HT-29 (cell line): ENCODE measurements around the gene HOXA1. TPM values are rescaled to one million over a fixed set of nuclear protein-coding genes. Genes with fewer than 3 reads are reported as not detected.

Experiments
- DNase-seq: peaks from one replicate; pipeline ENCODE4 v3.0.0-alpha.2; 2015; ENCODE audit warnings: low spot score
- total RNA-seq: library from RNA; depleted of rRNA; stranded (reverse); fragments of >200 nt; shearing (Covaris generic); gene quantifications from 2 replicates; pipeline ENCODE4 v1.2.3, GENCODE V29; 2014

HOXA1 gene
- total RNA-seq, 1 experiment from 2014 or later: 3.9 TPM

- DNase-seq: peak; percentile 32
These were observed 9.7 kb upstream of the HOXA1 start for GRCh38 chr7:27105301-27106031.

GRCh38 chr7:27104341-27105058, 8.7 kb upstream of the HOXA1 start:
- peak; percentile 37 for DNase-seq

- peak; percentile 74 for DNase-seq
These were observed 7.9 kb upstream of the HOXA1 start for GRCh38 chr7:27103489-27104226.

GRCh38 chr7:27102581-27103442, 7.0 kb upstream of the HOXA1 start, which contains the start of gene HOXA2:
Gene HOXA2 (minus strand): TSS chr7:27102683. CDS start chr7:27102500, 183 bp downstream.
- peak; percentile 62 for DNase-seq

- no peak for DNase-seq
These were observed 6.3 kb upstream of the HOXA1 start for GRCh38 chr7:27101957-27102580.

- peak; percentile 42 for DNase-seq
These were observed 5.6 kb upstream of the HOXA1 start for GRCh38 chr7:27101171-27101956.

- DNase-seq: peak; percentile 39
These were observed 4.9 kb upstream of the HOXA1 start for GRCh38 chr7:27100694-27101170.

- peak; percentile 33 for DNase-seq
These were observed 3.9 kb upstream of the HOXA1 start for GRCh38 chr7:27099453-27100370.

GRCh38 chr7:27098578-27099451, 3.0 kb upstream of the HOXA1 start:
- DNase-seq: peak; percentile 89

- no peak for DNase-seq
These were observed 2.1 kb upstream of the HOXA1 start for GRCh38 chr7:27097686-27098577.

- DNase-seq: peak; percentile 47
These were observed 1.1 kb upstream of the HOXA1 start for GRCh38 chr7:27096768-27097514.

GRCh38 chr7:27095050-27095896, 527 bp downstream of the HOXA1 start:
- peak; percentile 14 for DNase-seq

GRCh38 chr7:27094304-27095049, 1.3 kb downstream of the HOXA1 start:
- peak; percentile 1 for DNase-seq
